DOHH2 (cell line): ENCODE results near the gene SCYGR3.

Experiments
- CTCF ChIP-seq: fragments of 200-600 bp; sonication (generic); IDR thresholded peaks from one replicate; pipeline ENCODE4 v1.5.1; 2014; ENCODE audit warnings: antibody characterized with exemption, mild to moderate bottlenecking, low read depth, low read length; ENCODE audit not compliant: poor library complexity, severe bottlenecking
- EZH2phosphoT487 ChIP-seq: fragments of 200-600 bp; sonication (generic); IDR thresholded peaks from 2 replicates; pipeline ENCODE4 v1.6.1; 2017; ENCODE audit warnings: borderline replicate concordance, mild to moderate bottlenecking, antibody characterized with exemption, low read length, moderate library complexity, mixed read lengths

GRCh38 chr2:227630322-227630721 is 15.7 kb upstream of the SCYGR3 start:
- TF ChIP-seq CTCF (no peak), EZH2phosphoT487 (no peak)
